ENCODE measurements around the gene CD74. TPM values are rescaled to one million over a fixed set of nuclear protein-coding genes. Genes with fewer than 3 reads are reported as not detected.
A peak's percentile ranks its signal among the peaks of the same experiment; 100 is the strongest.

Gene CD74
- total and polyA plus RNA-seq, 10 of the 15 experiments (the other 5 are each of a cell fraction or from before 2014, with no cell fraction given) = 1,387 to 11,063 (median 3,922) TPM

GRCh38 chr5:150413176-150413901 is 629 bp upstream of the CD74 start (continued):
- TF ChIP-seq WRNIP1 (IDR thresholded peaks at IDR 0.05; ENCODE audit: borderline replicate concordance, low read depth, low read length) = no peak
- TF ChIP-seq, protein P1, sequence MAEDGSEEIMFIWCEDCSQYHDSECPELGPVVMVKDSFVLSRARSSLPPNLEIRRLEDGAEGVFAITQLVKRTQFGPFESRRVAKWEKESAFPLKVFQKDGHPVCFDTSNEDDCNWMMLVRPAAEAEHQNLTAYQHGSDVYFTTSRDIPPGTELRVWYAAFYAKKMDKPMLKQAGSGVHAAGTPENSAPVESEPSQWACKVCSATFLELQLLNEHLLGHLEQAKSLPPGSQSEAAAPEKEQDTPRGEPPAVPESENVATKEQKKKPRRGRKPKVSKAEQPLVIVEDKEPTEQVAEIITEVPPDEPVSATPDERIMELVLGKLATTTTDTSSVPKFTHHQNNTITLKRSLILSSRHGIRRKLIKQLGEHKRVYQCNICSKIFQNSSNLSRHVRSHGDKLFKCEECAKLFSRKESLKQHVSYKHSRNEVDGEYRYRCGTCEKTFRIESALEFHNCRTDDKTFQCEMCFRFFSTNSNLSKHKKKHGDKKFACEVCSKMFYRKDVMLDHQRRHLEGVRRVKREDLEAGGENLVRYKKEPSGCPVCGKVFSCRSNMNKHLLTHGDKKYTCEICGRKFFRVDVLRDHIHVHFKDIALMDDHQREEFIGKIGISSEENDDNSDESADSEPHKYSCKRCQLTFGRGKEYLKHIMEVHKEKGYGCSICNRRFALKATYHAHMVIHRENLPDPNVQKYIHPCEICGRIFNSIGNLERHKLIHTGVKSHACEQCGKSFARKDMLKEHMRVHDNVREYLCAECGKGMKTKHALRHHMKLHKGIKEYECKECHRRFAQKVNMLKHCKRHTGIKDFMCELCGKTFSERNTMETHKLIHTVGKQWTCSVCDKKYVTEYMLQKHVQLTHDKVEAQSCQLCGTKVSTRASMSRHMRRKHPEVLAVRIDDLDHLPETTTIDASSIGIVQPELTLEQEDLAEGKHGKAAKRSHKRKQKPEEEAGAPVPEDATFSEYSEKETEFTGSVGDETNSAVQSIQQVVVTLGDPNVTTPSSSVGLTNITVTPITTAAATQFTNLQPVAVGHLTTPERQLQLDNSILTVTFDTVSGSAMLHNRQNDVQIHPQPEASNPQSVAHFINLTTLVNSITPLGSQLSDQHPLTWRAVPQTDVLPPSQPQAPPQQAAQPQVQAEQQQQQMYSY (CRISPR knock-in tag; IDR thresholded peaks at IDR 0.05) = peak; percentile 36; the same call in 1 of the 2 replicates
- TF ChIP-seq SMAD1 (IDR thresholded peaks at IDR 0.05; ENCODE audit: low read depth, partially characterized antibody) = peak; percentile 79
- no peak for TF ChIP-seq ZNF24 (IDR thresholded peaks at IDR 0.05)
- no peak for TF ChIP-seq ETV6 (conservative IDR thresholded peaks at IDR 0.05 in 1 of 2, IDR thresholded peaks at IDR 0.05 in 1 of 2; ENCODE audit: borderline replicate concordance in 1 of 2, low read depth in 1 of 2)
- peak; percentile 92; the same call in 1 of the 2 replicates for TF ChIP-seq CHD1 (IDR thresholded peaks at IDR 0.05; ENCODE audit: low read depth, low read length)
- 0 out of 2 replicates have a peak, but pooled peaks have one; percentile 68 for TF ChIP-seq SMAD5 (IDR thresholded peaks at IDR 0.05; ENCODE audit: low read depth)
- TF ChIP-seq REST (IDR thresholded peaks at IDR 0.05; ENCODE audit: low read depth, low read length) = no peak
- TF ChIP-seq MLLT1 (IDR thresholded peaks at IDR 0.05) = peak; percentile 91
- TF ChIP-seq ZZZ3 (IDR thresholded peaks at IDR 0.05; ENCODE audit: control insufficient read depth, insufficient read length, low read depth) = no peak
- no peak for TF ChIP-seq ZBTB33 (IDR thresholded peaks at IDR 0.05)
- TF ChIP-seq SMARCA5 (IDR thresholded peaks at IDR 0.05) = peak; percentile 94
- TF ChIP-seq, protein P2, sequence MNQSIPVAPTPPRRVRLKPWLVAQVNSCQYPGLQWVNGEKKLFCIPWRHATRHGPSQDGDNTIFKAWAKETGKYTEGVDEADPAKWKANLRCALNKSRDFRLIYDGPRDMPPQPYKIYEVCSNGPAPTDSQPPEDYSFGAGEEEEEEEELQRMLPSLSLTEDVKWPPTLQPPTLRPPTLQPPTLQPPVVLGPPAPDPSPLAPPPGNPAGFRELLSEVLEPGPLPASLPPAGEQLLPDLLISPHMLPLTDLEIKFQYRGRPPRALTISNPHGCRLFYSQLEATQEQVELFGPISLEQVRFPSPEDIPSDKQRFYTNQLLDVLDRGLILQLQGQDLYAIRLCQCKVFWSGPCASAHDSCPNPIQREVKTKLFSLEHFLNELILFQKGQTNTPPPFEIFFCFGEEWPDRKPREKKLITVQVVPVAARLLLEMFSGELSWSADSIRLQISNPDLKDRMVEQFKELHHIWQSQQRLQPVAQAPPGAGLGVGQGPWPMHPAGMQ (IDR thresholded peaks at IDR 0.05; ENCODE audit: borderline replicate concordance) = no peak
- no peak for TF ChIP-seq CBX3 (IDR thresholded peaks at IDR 0.05; ENCODE audit: borderline replicate concordance, low read depth)

All from GM12878 (cell line).